GM12801 (cell line): ENCODE measurements around the gene ATG4B.

Experiments used
- TF ChIP-seq, protein P1 (sequence below): IDR thresholded peaks from one replicate; pipeline ENCODE4 v1.5.1; 2011; ENCODE audit warnings: control low read depth; ENCODE audit not compliant: insufficient read length; ENCODE audit errors: extremely low read depth

The ATG4B gene

DNA sequence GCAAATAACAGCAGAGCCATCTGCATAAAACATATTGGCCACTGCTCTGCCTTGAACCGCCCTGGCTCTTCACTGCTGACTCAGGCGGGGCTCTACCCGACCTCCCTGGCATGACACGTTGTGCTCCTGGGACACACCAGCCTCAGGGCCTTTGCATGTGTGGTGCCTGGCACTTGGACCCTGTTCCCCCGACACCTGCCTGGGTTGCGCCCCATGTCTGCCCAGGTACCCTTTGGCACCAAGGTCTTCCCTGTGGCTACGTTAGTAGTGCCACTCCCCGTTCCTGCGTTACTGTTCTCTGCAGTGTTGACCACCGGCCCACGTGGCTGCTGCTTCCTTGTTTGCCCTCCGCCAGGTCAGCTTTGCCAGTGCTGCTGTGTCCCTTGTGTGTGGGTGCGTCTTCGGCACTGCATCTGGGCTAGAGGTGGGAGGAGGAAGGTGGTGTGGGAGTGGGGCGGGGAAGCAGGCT is 20.3 kb downstream of the ATG4B start:
- TF ChIP-seq, protein P1, sequence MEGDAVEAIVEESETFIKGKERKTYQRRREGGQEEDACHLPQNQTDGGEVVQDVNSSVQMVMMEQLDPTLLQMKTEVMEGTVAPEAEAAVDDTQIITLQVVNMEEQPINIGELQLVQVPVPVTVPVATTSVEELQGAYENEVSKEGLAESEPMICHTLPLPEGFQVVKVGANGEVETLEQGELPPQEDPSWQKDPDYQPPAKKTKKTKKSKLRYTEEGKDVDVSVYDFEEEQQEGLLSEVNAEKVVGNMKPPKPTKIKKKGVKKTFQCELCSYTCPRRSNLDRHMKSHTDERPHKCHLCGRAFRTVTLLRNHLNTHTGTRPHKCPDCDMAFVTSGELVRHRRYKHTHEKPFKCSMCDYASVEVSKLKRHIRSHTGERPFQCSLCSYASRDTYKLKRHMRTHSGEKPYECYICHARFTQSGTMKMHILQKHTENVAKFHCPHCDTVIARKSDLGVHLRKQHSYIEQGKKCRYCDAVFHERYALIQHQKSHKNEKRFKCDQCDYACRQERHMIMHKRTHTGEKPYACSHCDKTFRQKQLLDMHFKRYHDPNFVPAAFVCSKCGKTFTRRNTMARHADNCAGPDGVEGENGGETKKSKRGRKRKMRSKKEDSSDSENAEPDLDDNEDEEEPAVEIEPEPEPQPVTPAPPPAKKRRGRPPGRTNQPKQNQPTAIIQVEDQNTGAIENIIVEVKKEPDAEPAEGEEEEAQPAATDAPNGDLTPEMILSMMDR: no peak

DNA sequence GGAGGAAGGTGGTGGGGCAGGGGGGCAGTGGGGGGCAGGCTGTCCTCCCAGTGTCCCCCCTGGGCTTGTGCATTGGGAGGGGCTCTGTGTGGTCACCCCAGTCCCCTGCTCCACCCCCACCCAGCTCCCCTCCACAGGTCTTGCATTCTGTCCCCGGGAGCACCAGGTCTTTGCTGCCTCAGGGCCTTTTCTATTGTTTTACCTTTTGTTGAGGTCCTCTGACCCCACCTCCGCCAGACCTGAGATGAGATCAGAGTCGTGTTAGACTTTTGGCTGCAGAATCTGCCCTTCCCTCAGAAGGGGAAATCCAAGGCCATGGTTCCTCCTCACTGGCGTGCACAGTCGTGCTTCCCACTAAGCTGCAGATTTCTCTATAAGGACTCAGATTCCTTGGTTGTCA is 20.8 kb downstream of the ATG4B start:
- TF ChIP-seq, protein P1: no peak

DNA sequence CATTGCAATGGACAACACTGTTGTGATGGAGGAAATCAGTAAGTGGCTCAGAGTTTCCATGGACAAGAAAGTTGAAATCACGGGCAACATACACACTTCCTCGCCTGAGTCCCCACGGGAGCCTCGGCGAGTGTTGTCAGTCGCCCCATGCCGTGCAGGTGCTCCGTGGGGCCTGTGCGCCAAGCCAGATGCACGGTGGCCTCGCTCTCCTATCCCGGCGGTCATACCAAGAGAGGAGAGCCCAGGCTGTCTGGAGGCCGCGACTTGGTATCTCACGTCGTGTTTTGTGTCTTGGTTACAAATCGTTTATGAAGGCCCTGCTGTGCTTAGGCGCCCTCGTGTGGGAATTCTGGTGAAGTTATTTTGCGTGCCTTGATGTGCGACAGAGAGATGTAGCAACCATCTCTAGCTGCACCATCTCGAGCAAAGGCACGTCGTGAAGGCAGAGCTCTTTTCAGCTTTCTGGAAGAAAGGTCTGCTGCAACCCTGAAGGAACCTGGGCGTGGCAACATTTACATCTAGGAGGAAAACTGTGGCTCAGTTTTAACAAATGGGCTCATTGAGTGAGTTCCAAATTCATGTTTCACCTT is 21.8 kb downstream of the ATG4B start:
- TF ChIP-seq, protein P1: no peak

DNA sequence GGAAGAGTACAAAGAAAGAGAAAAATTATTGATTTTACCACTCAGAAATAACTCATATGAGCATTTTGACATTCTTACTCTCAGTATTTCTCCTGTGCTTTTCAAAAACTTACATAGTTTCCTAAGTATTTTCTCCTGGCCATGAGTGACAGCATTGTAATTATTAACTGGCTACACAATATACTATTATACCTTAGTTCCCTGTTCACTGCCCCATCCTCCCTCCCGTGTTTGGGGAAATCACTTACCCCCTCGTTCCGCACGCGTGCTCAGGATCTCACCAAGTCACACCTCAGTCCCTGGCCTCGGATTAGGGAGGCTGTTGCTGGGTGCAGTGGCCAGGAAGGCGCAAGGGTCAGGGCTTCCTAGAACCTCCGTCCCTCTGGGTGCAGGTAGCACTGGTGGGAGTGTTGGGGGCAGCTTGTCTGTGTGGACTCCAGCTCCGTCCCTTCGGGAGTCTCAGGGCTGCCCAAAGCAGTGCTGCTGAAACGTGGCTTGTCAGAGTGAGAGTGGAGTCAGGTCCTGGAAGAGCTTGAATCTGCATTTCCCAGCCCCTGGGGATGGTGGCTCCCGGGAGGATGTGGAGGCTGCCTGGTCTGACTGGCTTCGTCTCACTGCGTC is 23.2 kb downstream of the ATG4B start:
- TF ChIP-seq, protein P1: no peak

DNA sequence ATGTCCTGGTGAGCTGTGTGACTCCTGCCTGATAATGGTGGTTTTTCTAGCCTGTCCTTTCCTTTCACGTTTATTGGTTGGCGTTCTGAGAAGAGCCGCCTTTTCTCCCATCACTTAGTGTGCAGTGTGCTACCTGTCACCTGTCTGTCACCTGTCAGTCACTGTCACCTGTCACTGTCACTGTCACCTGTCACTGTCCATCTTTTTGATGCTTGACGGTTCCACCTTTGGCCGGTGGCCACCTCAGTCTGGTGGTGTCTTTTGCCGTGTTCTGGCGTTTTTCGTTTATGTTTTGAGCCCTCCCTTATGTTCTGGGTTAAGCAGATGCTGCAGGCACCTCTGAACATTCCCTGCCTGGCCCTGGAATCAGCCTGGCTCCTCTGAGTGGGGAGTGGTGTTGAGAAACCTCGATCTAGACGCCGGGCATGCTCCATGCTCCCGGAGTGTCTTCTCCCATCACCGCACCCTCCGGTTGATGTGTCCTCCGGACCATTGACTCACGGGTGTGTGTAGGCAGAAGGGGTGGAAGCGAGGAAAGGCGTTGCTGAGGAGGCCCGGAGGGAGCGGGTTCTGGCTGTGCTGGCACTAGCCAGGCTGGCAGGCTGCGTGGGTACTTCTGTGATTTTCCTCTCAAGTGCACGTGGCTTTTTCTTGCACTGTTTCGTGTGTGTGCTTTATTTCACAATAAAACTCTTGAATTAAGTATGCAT is 28.4 kb downstream of the ATG4B start:
- TF ChIP-seq, protein P1: no peak

DNA sequence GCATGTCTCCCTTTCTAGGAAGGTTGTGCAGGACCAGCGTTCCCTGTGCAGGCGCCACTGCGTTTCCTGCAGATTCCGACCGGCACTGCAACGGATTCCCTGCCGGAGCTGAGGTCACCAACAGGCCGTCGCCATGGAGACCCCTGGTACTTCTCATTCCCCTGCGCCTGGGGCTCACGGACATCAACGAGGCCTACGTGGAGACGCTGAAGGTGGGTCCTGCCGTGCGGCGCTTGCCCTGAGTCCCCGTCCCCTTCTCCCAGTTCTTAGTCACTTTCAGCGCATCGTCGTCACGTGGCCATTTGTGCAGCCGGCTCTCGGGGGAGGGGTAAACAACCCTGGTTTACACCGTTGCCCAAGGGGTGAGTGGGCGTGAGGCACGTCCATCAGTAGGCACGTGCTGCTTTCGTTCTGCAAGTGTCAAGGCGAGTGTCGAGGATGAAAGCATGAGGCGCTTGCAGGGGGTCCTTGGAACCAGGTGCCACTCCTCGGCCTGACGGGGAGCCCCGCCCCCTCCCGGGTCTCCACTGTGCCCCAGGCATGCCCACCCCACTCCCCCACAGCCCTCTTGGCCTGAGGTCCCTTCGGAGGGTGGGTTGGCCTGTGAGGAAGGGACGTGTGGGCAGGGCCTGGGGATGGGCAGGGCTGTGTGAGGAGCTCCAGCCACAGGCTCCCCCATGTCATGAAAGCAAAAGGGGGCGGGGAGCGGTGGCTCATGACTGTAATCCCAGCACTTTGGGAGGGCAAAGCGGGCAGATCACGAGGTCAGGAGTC is 29.3 kb downstream of the ATG4B start:
- TF ChIP-seq, protein P1: no peak

DNA sequence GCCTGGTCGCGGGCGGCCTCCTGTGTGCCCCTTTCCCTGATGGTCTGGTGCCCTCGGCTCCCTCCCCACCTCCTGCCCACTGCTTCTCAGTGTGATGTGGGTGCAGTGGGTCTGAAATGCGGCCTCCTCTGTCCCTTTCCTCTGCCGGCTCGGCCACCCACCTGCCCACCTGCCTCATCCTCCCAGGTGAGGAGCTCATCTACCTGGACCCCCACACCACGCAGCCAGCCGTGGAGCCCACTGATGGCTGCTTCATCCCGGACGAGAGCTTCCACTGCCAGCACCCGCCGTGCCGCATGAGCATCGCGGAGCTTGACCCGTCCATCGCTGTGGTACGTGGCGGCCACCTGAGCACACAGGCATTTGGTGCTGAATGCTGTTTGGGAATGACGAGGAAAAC is 30.9 kb downstream of the ATG4B start:
- TF ChIP-seq, protein P1: no peak
